Measurements from ENCODE around the gene ENPP6. TPM values are rescaled to one million over a fixed set of nuclear protein-coding genes. Genes with fewer than 3 reads are reported as not detected.

ENPP6 gene
- total RNA-seq (2022; extraction: Qiagen RNA extraction) = not detected in 5 replicates

DNA sequence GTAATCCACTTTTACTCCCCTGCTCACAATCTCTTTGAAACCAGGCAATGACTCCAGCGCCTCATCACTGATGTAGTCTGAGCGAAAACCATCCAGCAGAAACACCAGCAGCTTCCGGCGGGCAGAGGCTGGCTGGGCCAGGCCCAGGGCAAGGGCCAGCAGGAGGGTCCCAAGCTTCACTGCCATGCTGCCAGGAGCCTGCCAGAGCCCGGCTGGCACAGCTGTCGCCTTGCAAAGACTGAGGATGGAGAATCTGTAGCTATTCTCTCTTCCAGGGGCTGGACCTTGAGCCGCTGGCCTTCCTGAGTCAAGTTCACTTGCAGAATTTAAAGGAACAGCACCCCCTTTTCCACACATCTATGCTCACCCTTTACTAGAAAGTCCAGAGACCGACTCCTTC is at the start of gene ENPP6:
Gene ENPP6, minus strand, starts transcription at position 240 of the 400 bp plus-strand sequence. Its CDS starts 54 bp downstream, at position 186.

